GM12865 (cell line): ENCODE data around the gene IFI6.
"Not testable (repeated sequence)": the region's sequence is repeated elsewhere in the genome, so short reads cannot be mapped to it uniquely, and the experiment has no call there.

Source experiments
- DNase-seq: peaks from one replicate; pipeline ENCODE4 v3.0.0; 2010; ENCODE audit warnings: low read depth
- H3K4me3 ChIP-seq: 2 replicates; pipeline ENCODE4 v1.5.1; 2011; ENCODE audit warnings: mild to moderate bottlenecking, low read depth, low read length, control low read depth
- CTCF ChIP-seq: IDR thresholded peaks from 2 replicates; pipeline ENCODE4 v1.5.1; 2011; ENCODE audit warnings: low read length, control low read depth, low read depth, inconsistent platforms; ENCODE audit not compliant: insufficient read depth; ENCODE audit errors: missing control alignments

The IFI6 gene

GRCh38 chr1:27705545-27705944 lies 33.6 kb upstream of the IFI6 start:
- no peak for TF ChIP-seq CTCF
- no peak overlapping the region for H3K4me3 ChIP-seq

GRCh38 chr1:27704958-27705357 lies 33.0 kb upstream of the IFI6 start:
- no peak for TF ChIP-seq CTCF

More at GRCh38 chr1:27705545-27705944, 33.6 kb upstream of the IFI6 start:
- no peak for DNase-seq

GRCh38 chr1:27696835-27697234 lies 24.8 kb upstream of the IFI6 start:
- not testable (repeated sequence) for H3K4me3 ChIP-seq, DNase-seq

More at GRCh38 chr1:27704958-27705357, 33.0 kb upstream of the IFI6 start:
- no peak overlapping the region for H3K4me3 ChIP-seq
- no peak for DNase-seq

GRCh38 chr1:27690183-27690582 lies 18.2 kb upstream of the IFI6 start:
- peak overlapping the region; percentile 49 for H3K4me3 ChIP-seq
- no peak for DNase-seq
- no peak for TF ChIP-seq CTCF

GRCh38 chr1:27689423-27690173 lies 17.6 kb upstream of the IFI6 start:
- peak; percentile 84 for DNase-seq
- TF ChIP-seq CTCF: no peak
- H3K4me3 ChIP-seq: peak overlapping the region; percentile 49

GRCh38 chr1:27687906-27688305 lies 15.9 kb upstream of the IFI6 start:
- no peak overlapping the region for H3K4me3 ChIP-seq
- DNase-seq: no peak
- no peak for TF ChIP-seq CTCF

- H3K4me3 ChIP-seq: no peak overlapping the region
- DNase-seq: no peak
- no peak for TF ChIP-seq CTCF
Measured at GRCh38 chr1:27686223-27686990, 14.4 kb upstream of the IFI6 start.
